GM04503 (cell line): Measurements from ENCODE around the gene MARK1.

ENCODE experiments used
- DNase-seq: peaks from one replicate; pipeline ENCODE4 v3.0.0-alpha.2; 2012; ENCODE audit warnings: low read depth

MARK1 gene

GRCh38 chr1:220711056-220711809 lies 183.3 kb downstream of the MARK1 start:
- no peak for DNase-seq
